ENCODE data around the gene DCAF17. TPM values are rescaled to one million over a fixed set of nuclear protein-coding genes. Genes with fewer than 3 reads are reported as not detected.

DCAF17 gene, protein sequence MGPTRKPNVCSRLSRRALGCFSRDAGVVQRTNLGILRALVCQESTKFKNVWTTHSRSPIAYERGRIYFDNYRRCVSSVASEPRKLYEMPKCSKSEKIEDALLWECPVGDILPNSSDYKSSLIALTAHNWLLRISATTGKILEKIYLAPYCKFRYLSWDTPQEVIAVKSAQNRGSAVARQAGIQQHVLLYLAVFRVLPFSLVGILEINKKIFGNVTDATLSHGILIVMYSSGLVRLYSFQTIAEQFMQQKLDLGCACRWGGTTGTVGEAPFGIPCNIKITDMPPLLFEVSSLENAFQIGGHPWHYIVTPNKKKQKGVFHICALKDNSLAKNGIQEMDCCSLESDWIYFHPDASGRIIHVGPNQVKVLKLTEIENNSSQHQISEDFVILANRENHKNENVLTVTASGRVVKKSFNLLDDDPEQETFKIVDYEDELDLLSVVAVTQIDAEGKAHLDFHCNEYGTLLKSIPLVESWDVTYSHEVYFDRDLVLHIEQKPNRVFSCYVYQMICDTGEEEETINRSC
- 10 to 100 TPM in 4 of 5 donors, 1 to 10 TPM in 1; 1.2 to 33.9 (median 28.6) TPM for total RNA-seq
- 1 to 10 TPM; 3.3 to 5.7 (median 4.5) TPM for polyA plus RNA-seq
- long read RNA-seq, donor 1, result 0 reads
- long read RNA-seq, donor 2, result 0 reads
- long read RNA-seq, donor 3, partial matches to known transcripts, result 567 of 568 reads
- long read RNA-seq, donor 3, other reads (novel, unspliced or antisense), result 0 of 568 reads
- long read RNA-seq, donor 4, result 0 reads
- long read RNA-seq, donor 5, full-length matches to known transcripts, result 3 of 3 reads
- long read RNA-seq, donor 5, partial matches to known transcripts, result 0 of 3 reads
- long read RNA-seq, donor 5, other reads (novel, unspliced or antisense), result 0 of 3 reads
- long read RNA-seq, donor 6, result 0 reads
- long read RNA-seq, donor 7, partial matches to known transcripts, result 0 of 1 reads
- long read RNA-seq, donor 7, other reads (novel, unspliced or antisense), result 0 of 1 reads
- long read RNA-seq, donor 8, partial matches to known transcripts, result 0 of 1 reads
- long read RNA-seq, donor 8, other reads (novel, unspliced or antisense), result 0 of 1 reads
- long read RNA-seq, donor 9, partial matches to known transcripts, result 0 of 1 reads
- long read RNA-seq, donor 9, other reads (novel, unspliced or antisense), result 0 of 1 reads
- long read RNA-seq, donor 10, result 0 reads

DNA sequence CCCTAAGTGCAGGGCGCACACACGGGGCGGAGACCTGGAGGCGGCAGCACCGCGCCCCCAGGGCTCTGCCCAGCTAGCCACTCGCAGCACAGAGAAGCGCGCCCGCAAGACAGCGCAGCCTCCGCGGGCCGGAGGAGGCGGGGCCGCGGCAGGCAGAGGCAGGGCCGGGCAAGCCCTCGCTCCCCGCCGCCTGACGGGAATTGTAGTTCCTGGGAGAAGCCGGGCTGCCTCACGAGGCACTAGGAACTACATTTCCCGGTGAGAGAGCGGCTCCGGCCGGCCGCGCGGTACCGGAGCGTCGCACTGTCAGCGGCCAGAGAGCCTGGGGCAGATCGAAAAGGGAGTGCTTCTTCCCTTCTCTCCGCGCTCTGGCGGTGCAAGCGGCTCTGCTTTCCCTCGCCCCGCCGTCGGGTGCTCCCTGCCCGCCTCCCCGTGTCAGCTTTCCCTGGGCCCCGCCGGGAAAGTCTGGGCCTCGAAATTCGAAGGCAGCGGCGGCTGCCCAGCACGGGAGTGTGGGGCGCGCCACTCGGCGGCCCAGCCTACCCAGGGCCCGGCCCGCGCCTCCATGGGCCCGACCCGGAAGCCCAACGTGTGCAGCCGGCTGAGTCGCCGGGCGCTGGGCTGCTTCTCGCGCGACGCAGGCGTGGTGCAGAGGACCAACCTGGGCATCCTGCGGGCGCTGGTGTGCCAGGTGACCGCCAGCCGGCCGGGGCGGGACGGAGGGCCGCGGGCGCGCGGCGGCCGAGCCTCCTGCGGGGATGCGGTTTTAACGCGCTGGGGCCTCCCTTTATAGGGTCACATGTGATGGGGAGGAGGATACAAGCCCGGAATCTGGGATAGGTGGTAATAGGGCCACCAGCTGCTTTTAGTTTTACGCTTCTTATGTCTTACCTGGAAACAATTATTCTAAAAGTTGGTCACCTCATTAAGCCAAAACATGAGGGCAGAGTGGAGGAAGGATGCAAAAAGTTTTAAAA lies at the start of gene DCAF17:
TSS of gene DCAF17 (plus strand) at position 214 of the 977 bp plus-strand sequence. CDS start at position 566, 352 bp downstream.
- TF ChIP-seq POLR2AphosphoS5 (IDR thresholded peaks at IDR 0.05) (peak; percentile 46 to 89 (median 65)), EP300 (IDR thresholded peaks at IDR 0.05) (no peak), POLR2A (IDR thresholded peaks at IDR 0.05) (peak in 1 of 4 donors; percentile 84)
- Histone ChIP-seq H3K27ac (peak within 1 kb of the TSS; percentile 97 to 99 (median 98)), H3K4me3 (peak within 1 kb of the TSS; percentile 81 to 86 (median 84)), H3K27me3 (no peaks in the 10 kb centered on the region), H3K9me3 (peaks cover 0 to 7% (median 0%) of the 10 kb centered on the region in 4 donors), H3K36me3 (peaks cover 0 to 27% (median 22%) of the 10 kb centered on the region in 4 donors), H3K4me1 (peaks cover 19 to 38% (median 27%) of the 10 kb centered on the region in 4 donors)
- DNase-seq, result peak; percentile 96 to 99
- WGBS, 5 donors, result 0 to 3% (median 0%) methylated on average over 21 to 92 of the region's 92 CpGs
- intact Hi-C loops (cut with DNase I; ENCODE audit: low total_unique reads), result no loop called here

- intact Hi-C loops (cut with DNase I; ENCODE audit: low total_unique reads), result no loop called here
- no peak overlapping the region for H3K4me3 ChIP-seq
- no peak for DNase-seq
- peaks cover 0 to 4% (median 0%) of the 10 kb centered on the region in 4 donors for H3K36me3 ChIP-seq
- no peaks in the 10 kb centered on the region for H3K27me3 ChIP-seq
- H3K9me3 ChIP-seq, result peaks cover 0 to 4% (median 2%) of the 10 kb centered on the region in 4 donors
- no peak for TF ChIP-seq EP300 (IDR thresholded peaks at IDR 0.05)
- TF ChIP-seq, protein P1, sequence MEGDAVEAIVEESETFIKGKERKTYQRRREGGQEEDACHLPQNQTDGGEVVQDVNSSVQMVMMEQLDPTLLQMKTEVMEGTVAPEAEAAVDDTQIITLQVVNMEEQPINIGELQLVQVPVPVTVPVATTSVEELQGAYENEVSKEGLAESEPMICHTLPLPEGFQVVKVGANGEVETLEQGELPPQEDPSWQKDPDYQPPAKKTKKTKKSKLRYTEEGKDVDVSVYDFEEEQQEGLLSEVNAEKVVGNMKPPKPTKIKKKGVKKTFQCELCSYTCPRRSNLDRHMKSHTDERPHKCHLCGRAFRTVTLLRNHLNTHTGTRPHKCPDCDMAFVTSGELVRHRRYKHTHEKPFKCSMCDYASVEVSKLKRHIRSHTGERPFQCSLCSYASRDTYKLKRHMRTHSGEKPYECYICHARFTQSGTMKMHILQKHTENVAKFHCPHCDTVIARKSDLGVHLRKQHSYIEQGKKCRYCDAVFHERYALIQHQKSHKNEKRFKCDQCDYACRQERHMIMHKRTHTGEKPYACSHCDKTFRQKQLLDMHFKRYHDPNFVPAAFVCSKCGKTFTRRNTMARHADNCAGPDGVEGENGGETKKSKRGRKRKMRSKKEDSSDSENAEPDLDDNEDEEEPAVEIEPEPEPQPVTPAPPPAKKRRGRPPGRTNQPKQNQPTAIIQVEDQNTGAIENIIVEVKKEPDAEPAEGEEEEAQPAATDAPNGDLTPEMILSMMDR (IDR thresholded peaks at IDR 0.05), result no peak
- TF ChIP-seq POLR2A (IDR thresholded peaks at IDR 0.05), result no peak
- no peak for TF ChIP-seq POLR2AphosphoS5 (IDR thresholded peaks at IDR 0.05)
- no peaks in the 10 kb centered on the region for H3K4me1 ChIP-seq
- no peak overlapping the region for H3K27ac ChIP-seq
- 83 to 93% (median 90%) methylated on average over 10 of the region's 10 CpGs for WGBS, 5 donors
These were observed 47.4 kb upstream of the DCAF17 start for GRCh38 chr2:171386627-171387026.

DNA sequence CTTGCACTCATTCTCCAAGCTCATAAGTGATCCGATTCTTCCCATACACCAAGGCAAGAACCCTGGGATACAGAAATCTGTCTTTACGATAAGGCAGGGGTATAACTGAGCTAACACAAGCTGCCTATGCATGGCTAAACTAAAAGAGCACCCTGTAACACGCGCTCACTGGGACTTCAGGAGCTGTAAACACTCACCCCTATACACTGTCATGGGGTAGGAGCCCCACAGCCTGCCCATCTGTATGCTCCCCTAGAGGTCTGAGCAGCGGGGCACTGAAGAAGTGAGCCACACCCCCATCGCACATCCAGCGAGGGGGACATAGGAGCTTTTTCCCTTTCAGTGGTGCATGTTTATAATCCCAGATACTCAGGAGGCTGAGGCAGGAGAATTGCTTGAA lies 47.0 kb upstream of the DCAF17 start:
- H3K36me3 ChIP-seq, result peaks cover 0 to 4% (median 0%) of the 10 kb centered on the region in 4 donors
- no peak overlapping the region for H3K27ac ChIP-seq
- H3K4me1 ChIP-seq, result no peaks in the 10 kb centered on the region
- no peak overlapping the region for H3K4me3 ChIP-seq
- peaks cover 0 to 4% (median under 1%) of the 10 kb centered on the region in 4 donors for H3K9me3 ChIP-seq
- H3K27me3 ChIP-seq, result no peaks in the 10 kb centered on the region
- intact Hi-C loops (cut with DNase I; ENCODE audit: low total_unique reads), result no loop called here
- TF ChIP-seq POLR2A (IDR thresholded peaks at IDR 0.05) (no peak), EP300 (IDR thresholded peaks at IDR 0.05) (no peak), POLR2AphosphoS5 (IDR thresholded peaks at IDR 0.05) (no peak)
- TF ChIP-seq, protein P1 (IDR thresholded peaks at IDR 0.05), result no peak
- no peak for DNase-seq
- 90 to 95% (median 91%) methylated on average over 4 to 7 of the region's 7 CpGs for WGBS, 5 donors

- no peak overlapping the region for H3K4me3 ChIP-seq
- H3K9me3 ChIP-seq, result no peaks in the 10 kb centered on the region
- intact Hi-C loops (cut with DNase I; ENCODE audit: low total_unique reads), result no loop called here
- no peak overlapping the region for H3K27ac ChIP-seq
- H3K4me1 ChIP-seq, result no peaks in the 10 kb centered on the region
- no peak for DNase-seq
- 94 to 100% (median 100%) methylated on average over 1 of the region's 1 CpG for WGBS, 5 donors
- TF ChIP-seq EP300 (IDR thresholded peaks at IDR 0.05), result no peak
- no peaks in the 10 kb centered on the region for H3K27me3 ChIP-seq
- peaks cover 0 to 4% (median 0%) of the 10 kb centered on the region in 4 donors for H3K36me3 ChIP-seq
These were observed 44.7 kb upstream of the DCAF17 start for GRCh38 chr2:171389325-171389724.
